C1 segment of cervical spinal cord (tissue), 14 donors: ENCODE results near the gene NCK1.

Source experiments
- DNase-seq, 14 donors: peaks; one replicate each; lab custom pipeline; 2025; lab: John Stamatoyannopoulos, UW

NCK1 gene

DNA sequence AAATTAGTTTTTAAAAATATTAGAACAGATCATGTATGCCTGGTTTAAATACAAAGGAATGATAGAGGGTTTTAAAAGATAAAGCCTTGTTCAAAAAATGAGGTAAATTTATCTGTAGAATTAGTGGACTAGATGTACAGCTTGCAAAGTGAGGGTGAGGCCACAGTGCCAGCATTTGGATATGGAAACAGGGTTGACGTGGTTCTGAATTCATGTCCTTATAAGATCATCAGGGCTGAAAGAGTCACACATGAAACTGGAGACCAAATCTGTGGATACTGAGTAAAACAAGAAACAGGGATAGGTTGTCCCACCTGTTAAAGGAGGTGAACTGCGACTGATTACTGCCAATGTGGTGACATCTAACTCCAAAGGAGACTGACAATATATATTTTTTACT lies 46.3 kb downstream of the NCK1 start:
- no peak for DNase-seq

DNA sequence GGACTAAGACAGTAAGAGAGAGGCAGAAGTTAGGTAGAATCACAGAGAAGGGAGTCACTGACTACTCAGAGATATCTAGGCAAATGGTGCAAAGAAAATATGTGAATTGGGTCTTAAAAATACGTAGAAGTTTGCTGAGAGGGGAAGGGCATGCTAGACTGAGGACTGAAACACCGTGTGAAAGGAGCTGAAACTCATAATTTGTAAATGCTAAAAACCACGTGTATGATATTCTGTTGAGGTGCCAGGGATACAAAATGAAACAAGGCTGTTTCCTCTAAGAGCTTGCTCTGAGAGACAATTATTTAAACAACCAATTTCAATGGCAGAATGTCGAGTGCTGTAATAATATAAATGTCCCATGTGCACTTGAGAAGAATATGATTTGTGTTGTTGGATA lies 47.2 kb downstream of the NCK1 start:
- no peak for DNase-seq

DNA sequence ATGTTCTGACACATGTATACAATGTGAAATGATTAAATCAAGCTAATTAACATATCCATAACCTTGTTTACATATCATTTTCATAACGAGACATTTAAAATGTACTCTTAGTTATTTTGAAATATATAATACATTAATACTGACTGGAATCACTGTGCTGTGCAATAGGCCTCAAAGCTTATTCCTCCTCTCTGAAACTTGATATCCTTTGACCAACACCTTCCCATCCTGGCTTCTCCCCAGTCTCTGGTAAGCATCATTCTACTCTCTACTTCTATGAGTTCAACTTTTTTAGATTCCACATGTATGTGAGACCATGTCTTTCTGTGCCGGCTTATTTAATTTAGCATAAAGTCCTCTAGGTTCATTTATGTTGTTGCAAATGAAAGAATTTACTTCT lies 48.7 kb downstream of the NCK1 start:
- no peak for DNase-seq

DNA sequence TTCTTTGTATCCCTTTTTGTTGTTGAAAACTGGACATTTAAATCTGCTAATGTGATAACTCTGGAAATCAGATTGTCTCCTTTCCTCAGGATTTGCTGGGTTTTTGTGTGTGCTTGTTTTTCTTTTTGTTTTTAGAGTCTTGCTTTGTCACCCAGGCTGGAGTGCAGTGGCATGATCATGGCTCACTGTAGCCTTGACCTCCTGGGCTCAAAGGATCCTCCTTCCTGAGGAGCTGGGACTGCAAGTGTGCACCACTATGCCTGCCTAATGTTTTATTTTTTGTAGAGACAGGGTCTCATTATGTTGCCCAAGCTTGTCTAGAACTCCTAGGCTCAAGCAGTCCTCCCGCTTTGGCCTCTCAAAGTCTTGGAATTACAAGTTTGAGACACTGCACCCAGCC lies 51.2 kb downstream of the NCK1 start:
- no peak for DNase-seq

DNA sequence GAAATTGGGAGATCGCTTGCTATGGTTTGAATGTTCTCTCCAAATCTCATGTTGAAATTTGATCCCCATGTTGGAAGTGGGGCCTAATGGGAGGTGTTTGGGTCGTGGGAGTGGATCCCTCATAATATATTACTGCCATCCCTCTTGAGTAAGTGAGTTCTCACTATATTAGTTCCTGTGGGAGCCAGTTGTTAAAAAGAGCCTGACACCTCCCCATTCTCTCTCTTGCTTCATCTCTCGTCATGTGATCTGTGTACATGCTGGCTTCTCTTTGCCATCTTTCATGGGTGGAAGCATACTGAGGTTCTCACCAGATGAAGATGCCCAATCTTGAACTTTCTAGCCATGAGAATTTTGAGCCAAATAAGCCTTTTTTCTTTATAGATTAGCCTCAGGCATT lies 52.7 kb downstream of the NCK1 start:
- no peak for DNase-seq

DNA sequence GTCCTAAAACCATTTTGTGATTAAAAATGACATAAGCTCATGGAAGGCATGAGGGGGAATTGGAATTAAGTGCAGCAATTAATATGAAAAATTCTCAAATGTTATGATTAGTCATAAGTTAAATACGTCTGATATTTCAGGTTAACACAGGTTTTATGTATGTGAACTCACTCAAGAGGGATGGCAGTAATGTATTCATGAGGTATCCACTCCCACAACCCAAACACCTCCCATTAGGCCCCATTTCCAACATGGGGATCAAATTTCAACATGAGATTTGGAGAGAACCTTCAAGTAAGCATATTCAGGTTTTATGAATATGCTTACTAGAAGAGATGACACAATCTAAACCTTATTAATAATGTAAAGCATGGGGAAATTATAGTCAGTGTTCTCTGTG lies 54.2 kb downstream of the NCK1 start:
- DNase-seq: no peak

DNA sequence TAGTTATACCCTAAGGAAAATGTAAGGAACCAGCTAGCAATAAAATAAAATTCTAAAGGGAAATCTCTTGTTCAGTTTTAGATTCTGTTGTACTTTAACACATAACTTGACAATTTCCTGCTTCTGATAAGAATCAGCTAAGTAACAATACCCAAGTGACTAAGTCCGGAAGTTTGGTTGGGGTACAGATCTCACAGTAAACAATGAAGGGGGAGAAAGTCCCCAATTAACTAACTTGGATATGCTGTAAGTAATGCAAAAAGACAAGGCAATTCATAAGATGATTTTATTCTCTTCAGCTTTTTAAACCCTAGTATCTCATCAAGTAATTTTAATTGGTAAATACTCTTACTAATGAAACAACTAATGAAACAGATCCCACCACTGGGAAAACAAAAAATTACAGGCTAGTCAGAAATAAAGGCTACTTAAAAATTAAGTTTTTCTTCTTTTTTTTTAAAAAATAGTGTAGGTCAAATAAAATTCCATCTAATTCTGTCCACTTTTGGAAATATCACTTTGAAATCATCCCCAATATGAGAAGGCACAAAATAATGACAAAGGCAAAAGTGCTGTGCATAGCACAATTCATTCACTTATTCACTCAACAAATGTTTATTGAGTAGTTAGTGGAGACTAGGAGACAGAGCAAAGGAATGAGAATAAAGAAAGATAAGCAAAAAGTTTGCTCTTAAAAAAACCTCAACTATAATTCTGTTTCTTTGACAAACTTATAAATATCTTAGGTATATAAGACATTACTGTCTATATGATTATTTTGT lies 58.0 kb downstream of the NCK1 start:
- no peak for DNase-seq

DNA sequence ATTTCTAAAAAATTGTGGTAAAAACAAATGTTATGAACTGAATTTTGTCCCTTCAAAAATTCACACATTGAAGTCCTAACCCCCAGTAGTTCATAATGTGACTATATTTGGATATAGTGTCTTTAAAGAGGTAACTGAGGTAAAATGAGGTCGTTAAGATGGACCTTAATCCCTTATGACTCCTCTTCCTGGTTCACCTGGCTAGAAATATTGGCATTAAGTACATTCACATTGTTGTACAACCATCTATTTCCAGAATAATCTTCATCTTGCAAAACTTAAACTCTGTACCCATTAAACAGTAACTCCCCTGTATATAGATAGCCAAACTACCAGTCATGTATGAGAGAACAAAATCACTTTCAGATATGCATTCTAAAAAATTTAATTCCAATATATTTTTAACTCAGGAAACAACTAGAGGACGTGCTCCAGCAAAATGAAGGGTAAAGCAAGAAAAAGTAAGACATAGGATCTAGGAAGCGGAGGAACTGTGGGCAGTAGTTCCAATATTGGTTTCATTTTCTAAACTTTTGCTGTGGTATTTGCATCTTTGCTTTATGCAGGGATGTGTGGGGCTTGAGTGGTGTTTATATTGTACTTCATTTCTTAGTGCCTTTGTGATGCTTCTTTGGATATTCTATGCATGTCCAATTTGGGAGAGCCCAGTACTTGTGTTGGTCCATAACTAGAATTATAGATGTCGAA lies 59.0 kb downstream of the NCK1 start:
- no peak for DNase-seq

DNA sequence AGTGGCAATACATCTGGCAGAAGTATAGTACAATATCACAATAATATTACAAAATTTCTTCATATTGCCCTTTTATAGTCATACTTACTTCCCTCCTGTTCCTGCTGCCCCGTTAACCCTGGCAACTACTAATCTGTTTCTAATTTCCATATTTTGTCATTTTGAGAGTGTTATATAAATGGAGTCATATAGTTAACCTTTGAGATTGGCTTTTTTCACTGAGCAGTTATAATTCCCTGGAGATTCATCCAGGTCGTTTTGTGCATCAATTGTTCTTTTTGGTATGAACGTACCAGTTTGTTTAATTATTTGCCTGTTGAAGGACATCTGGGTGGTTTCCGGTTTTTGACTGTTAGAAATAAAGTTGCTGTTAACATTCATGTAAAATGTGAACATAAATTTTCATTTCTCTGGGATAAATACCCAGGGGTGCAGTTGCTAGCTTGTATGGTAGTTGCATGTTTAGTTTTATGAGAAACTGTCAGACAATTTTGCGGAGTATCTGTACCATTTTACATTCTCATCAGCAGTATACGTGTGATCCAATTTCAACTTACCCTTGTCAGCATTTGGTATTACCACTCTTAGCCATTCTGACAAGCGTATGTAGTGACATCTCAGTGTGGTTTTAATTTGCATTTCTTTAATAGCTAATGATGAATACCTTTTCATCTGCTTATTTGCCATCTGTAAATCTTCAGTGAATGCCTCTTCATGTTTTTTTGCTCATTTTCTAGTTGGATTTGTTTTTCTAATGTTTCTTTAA lies 63.6 kb downstream of the NCK1 start:
- no peak for DNase-seq

DNA sequence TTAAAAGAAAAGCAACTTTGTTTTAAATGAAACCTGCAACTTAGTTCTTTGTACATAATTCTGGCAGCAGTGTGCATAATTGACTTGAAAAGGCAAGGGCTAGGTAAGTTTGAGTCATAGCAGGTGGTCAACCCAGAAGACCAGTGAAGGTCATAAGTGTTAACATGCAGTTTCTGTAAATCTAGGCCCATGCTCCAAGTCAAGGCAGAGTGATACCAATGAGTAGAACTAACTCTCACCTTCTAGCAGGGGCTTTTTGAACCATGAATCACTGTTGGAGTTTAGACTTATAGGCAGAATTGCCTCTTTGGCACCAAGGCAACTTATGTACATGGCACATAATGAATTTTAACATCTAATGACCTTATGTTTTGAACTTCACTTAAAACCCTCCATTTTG lies 66.2 kb downstream of the NCK1 start:
- no peak for DNase-seq

DNA sequence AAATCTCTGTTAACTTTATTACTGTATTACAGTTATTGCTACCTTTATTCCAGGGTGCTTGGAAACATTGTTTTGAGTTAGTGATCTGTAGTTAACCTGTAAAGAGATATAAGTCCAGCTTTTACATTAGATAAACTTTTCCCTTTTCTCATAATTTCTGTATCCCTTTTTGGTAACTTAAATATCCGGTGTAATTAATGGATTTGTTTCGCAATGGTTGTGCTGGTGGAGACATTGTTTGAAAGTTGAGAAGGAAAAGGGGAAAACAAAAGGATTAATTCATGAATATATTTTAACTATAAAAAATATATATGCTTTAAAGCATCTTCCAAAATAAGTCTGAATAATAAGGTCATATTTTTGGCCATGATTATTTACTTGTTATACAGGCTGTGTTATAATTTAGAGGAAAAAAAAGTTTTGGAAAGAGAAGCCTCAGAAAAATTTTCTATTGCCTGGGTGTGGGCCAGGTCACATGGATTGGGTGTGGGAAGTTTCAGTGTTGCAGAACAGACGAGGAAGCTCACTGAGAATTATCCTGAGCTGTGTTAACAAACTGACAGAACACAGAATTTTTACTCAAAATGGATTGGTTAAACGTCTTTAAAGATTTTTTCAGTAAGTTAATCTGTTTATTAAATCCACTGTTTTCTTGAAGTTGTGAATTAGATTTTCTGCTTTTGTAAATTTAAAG lies 68.1 kb downstream of the NCK1 start:
- DNase-seq: peak in 4 of 14 donors; percentile 0 to 11 (median 4)

DNA sequence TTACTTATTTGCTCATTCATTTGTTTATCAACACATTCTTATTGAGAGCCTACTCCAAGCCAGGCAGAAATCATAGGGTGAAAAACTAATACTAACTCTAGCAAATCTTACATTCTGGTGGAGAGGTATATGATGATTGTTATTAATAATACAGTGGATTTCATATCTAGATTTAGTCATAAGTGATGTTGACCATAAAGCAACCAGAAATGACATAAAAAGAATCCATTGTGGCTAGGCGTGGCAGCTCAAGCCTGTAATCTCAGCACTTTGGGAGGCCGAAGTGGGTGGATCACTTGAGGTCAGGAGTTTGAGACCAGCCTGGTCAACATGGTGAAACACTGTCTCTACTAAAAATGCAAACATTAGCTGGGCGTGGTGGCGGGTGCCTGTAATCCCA lies 69.6 kb downstream of the NCK1 start:
- DNase-seq: no peak

DNA sequence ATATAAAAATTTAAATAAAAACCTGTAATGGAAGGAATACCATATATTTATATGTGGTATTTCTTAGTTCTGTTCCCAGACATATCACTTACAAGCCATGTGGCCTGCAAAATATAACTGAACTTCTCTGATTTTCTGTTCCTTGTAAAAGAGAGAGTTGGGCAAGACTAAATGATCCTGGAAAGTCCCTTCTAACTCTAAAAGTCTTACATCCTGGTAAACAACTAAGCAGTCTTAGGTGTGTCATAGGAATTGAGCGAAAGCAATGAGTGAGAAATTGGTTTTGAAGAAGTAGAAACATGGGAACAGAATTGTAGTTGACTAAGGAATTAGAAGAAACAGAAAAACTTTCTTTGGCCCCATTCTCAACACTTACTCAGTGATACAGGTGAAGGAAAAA lies 70.5 kb downstream of the NCK1 start:
- no peak for DNase-seq

DNA sequence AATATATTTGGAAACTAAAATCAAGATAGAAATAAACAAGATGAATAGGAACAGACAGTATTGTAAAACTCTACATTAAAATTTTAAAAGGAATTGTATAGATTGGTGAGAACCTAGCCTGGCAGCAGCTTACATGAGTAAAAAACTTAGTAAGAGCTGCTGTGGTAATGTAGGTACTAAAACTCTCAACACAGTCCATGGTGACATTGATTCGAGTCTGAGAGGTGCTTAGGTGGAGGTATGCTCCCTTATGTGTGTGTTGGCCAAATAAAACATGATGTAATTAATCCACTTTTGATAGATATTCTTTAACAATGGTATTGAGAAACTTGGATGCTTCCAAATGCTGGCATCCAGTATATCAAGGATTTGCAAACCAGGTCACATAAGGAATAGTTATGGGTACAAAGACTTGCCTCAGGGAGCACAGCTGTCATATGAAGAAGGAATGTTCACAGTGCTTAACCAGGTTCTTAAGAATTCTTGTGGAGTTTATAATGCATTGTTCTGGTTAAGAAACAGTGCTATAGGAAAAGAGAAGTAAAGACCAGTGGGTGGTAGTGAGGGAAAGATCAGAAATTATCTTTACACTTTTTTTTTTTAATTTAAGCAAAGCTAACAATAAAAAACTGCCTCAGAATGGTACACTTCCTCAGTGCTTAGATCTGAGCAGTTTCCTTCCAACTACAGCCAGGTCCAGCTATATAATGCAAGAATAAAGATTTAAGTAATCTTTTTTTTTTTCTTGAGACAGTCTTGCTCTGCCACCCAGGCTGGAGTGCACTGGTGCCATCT lies 71.2 kb downstream of the NCK1 start:
- DNase-seq: no peak

DNA sequence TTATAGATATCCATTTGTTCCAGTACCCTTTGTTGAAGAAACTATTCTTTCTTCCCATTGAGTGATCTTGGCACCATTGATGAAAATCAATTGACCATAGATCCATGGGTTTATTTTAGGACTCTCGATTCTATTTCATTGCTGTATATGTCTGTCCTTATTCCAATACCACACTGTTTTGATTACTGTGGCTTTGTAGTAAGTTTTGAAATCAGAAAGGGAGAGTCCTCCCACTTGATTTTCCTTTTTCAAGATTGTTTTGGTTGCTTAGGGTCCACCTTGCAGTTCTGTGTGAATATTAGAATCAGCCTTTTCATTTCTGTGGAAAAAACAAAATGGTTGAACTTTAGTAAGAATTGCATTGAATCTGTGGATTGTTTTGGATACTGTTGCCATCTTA lies 75.2 kb downstream of the NCK1 start:
- no peak for DNase-seq

DNA sequence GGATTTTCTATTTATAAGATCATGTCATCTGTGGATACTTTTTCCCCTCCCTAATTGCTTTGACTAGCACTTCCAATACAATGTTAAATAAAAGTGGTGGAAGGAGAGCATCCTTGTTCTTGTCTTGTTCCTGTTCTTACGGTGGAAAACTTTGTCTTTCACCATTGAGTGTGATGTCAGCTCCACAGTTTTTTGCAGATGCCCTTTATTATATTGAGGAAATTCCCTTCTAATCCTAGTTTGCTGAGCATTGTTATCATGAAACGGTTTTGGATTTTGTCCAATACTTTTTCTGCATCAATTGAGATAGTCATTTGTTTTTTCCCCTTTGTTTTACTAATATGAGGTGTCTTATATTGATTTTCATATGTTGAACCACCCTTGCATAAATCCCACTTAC lies 75.8 kb downstream of the NCK1 start:
- DNase-seq: no peak

DNA sequence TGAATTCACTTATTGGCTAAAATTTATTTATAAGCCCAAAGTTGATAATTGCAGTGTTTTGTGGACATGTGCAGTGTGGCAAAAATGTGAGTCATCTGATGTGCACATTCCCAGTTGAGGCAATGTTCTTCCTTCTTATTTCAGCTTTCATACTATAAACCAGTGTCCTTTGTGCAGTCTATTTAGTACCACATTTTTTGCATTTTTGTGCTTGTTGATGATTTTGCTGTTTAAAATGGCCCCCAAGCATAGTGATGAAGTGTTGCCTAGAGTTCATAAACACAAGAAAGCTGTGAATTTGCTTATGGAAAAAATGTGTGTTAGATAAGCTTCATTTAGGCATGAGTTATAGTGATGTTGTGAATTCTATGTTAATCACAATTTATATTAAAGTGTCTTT lies 76.3 kb downstream of the NCK1 start:
- no peak for DNase-seq

DNA sequence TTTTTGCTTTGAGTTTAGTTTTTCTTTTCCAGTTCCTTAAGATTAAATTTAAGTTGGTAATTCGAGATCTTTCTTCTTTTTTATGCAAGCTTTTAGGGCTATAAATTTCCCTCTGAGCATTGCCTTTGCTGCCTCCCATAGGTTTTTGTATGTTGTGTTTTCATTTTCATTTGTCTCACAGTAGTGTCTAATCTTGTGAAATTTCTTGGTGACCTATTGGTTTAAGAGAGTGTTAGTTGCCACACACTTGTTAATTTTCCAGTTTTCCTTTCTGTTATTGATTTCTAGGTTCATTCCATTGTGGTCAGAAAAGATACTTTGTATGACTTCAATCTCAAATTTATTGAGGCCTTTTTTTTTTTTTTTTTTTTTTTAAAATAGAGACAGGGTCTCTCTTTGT lies 77.5 kb downstream of the NCK1 start:
- no peak for DNase-seq

DNA sequence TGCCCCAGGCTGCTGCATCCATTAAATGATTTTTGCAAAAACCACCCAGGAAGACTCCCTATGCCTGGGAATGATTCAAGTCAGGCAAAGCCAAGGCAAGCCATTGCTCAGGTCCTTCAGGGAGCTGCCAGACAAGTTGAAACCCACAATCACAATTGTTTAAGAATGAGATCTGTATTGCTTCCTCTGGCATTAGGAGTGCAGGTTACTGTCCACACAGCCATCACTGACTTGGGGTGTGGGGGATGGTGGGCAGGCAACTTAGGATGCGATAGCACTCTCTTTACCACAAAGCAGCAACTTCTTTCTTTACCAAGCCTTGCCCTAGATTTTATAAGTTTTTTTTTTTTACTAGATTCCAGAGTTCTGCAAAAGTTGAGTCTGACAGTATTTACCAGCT lies 80.8 kb downstream of the NCK1 start:
- DNase-seq: no peak

DNA sequence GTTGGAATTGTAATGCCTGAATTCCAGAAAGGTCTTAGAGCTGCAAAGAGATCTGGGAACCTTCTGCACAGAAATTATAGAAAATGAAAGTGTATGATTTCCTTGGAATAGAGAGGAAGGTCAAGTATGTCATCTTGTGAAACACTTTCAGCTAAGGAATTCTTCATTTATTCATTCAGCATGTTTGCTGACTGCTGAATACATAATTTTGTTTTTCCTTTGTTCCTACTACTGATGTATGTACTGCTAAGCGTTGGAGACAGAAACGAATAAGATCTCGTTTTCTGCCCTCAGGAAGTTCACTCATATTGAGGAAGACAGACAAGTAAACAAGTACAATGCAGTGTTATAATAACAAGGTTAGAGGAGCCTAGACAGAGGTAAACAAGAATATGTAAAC lies 81.4 kb downstream of the NCK1 start:
- no peak for DNase-seq

DNA sequence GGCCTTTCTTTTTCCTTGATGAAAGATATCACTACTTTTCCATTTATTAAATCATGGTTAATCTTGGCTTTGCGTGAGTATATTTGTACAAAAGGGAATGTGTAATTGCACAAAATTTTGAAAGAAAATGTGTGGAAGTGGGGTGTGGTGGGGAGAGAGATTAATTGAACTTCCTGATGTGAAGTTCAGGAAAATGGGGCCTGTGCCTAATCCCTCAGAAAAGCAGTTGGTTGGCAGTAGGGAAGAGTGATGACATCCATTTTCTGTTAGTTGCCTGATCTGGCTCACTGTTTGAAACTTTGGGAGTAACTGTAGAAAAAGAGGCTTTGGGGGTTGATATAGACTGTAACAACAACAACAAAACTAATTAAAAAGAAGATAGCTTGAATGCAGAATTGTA lies 85.0 kb downstream of the NCK1 start:
- DNase-seq: no peak
